Activated gamma-delta T cell treated with Interleukin-2 at 50 U/mL for 16 hours (primary cell): ENCODE results near the gene CDC73.
"Not testable (repeated sequence)": the region's sequence is repeated elsewhere in the genome, so short reads cannot be mapped to it uniquely, and the experiment has no call there.

Experiments
- DNase-seq: peaks from one replicate; pipeline ENCODE4 v3.0.0-alpha.2; 2020

CDC73 gene

DNA sequence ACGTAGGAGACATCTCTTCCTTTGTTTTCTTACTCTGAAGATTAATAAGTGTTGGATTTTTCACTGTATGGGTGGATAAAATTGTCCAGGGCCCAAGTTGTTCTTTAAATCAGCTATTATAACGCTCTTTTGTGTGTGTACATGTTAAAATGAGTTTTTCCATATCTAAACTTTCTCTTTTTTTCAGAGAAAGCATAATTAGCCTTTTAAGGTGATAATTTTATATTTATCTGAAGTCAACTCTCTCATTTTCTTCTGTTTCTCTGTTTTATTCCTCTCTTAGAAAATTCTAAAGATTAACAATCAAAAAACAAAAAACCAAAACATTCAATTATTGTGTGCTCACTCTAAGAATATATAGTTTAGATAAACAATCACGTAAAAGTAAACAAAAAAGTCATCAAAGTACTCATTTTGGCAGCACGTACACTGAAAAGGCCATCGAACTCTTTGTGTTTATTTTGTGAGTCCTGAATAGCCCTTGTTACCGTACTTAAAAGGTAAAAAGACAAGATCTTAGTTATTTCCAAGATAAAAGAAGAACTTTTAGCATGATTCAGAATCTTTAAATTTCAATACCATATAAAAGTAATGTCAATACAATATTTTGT is 7.2 kb upstream of the CDC73 start:
- DNase-seq: no peak

- no peak for DNase-seq
Observed at GRCh38 chr1:193115629-193116227, 6.1 kb upstream of the CDC73 start.

DNA sequence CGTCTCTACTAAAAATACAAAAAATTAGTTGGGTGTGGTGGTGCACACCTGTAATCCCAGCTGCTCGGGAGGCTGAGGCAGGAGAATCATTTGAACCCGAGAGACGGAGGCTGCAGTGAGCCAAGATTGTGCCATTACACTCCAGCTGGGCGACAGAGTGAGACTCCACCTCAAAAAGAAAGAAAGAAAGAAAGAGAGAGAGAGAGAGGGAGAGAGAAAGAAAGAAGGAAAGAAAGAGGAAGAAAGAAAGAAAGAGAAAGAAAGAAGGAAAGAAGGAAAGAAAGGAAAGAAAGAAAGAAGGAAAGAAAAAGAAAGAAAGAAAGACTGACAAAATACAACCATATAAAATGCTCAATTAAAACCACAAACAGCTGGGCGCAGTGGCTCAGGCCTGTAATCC is 4.7 kb upstream of the CDC73 start:
- not testable (repeated sequence) for DNase-seq

- no peak for DNase-seq
Observed at GRCh38 chr1:193118194-193118593, 3.6 kb upstream of the CDC73 start.

GRCh38 chr1:193118803-193119730 is 2.8 kb upstream of the CDC73 start:
- no peak for DNase-seq

DNA sequence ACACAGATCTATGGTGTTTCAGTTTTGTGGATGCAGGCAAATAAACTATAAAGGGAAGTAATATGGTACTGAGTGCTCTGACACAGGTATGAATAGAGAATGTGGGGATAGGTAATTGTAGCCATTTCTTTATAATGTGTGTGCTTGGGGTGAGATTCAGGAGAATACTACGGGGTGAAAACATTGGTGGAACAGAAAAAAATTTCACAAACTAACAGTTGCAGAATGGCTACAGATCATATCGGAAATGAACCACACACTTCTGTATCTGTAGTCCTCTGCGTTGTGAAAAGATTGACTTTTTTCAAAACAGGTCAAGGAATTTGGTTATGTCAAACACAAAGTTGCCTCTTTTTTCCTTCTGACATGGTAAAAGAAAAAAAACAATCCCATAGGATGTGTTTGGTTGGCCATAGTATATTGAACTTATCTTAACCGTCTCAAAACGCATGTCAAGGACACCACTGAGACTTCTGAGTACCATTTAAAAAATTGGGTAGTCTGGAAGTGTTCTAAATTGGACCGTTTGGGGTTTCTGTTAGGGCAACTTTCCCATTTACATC is 1.1 kb upstream of the CDC73 start:
- DNase-seq: no peak

DNA sequence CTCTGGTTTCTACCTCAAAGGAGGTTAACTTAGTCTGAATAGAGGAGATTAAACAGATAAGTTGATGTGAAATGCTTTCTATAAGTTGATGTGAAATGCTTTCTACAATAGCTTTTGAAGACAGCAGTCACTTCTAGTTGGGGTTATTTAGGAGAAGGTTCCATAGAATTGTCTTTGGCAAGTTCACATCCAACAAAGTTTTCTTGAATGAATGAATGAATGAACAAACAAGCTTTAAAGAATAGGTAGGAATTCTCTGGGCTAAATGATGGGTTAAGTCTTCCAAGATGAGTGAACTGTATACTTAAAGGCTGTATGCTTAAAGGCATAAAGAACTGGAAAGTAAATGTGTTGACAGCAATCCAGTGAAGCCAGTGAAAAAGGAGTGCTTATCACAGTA is 1.9 kb downstream of the CDC73 start:
- no peak for DNase-seq

DNA sequence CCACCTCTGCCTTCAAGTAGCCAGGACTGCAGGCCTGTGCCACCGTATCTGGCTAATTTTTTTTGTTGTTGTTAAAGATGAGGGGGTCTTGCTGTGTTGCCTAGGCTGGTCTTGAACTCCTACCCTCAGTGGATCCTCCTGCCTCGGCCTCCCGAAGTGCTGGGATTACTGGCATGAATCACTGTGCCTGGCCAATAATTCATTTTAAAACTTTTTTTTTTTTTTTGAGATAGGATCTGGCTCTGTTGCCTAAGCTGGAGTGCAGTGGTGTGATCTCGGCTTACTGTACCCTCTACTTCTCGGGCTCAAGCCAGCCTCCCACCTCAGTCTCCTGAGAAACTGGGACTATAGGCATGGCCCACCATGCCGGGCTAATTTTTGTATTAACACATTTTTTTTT is 3.5 kb downstream of the CDC73 start:
- no peak for DNase-seq

GRCh38 chr1:193131266-193131860 is 9.5 kb downstream of the CDC73 start:
- DNase-seq: no peak

DNA sequence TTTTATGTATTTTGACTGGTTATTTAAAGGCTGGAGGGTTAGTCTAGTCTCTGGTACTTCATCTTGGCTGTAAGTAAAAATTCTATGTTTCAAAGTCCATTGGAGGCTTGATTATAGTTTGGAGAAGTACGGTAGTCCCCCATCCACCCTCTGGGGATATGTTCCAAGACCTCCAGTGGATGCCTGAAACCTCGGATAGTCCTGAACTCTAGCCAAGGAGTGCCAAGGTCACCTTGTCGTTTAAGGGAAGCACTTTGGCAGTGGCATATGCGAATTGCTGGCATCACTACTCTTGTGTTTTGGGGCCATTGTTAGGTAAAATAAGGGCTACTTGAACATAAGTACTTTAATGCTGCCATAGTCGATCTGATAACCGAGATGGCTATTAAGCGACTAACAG is 18.4 kb downstream of the CDC73 start:
- no peak for DNase-seq

DNA sequence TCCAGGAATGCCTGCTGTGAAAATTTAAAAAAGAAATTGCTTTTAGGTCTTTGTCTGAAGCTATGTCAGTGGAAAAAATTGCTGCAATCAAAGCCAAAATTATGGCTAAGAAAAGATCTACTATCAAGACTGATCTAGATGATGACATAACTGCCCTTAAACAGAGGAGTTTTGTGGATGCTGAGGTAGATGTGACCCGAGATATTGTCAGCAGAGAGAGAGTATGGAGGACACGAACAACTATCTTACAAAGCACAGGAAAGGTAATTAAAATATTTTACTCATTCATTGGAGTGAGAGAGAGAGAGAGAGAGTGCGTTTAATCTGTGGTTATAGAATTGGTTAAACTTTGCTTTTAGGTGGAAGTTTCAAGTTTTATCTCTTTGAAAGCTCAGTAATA is 20.0 kb downstream of the CDC73 start:
- no peak for DNase-seq

- no peak for DNase-seq
Observed at GRCh38 chr1:193142409-193142808, 20.6 kb downstream of the CDC73 start.

DNA sequence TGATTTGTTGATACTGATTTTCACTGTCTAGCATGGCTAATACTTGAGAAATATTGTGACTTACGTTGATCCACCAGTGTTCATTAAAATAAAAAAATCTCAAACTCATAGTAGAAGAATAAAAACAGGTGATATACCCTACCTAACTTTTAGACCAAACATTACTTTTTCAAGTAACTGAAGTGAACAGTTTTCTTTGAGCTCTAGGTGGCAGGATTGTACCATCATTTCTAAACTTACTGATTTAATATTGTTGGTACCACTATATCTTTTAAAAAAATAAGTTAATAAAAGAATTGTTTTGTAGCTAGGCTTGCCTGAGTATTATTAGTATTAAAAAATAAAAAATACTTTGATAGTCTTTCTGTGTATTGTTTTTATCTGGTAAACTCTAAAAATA is 21.5 kb downstream of the CDC73 start:
- DNase-seq: no peak

GRCh38 chr1:193144361-193144938 is 22.6 kb downstream of the CDC73 start:
- DNase-seq: no peak

DNA sequence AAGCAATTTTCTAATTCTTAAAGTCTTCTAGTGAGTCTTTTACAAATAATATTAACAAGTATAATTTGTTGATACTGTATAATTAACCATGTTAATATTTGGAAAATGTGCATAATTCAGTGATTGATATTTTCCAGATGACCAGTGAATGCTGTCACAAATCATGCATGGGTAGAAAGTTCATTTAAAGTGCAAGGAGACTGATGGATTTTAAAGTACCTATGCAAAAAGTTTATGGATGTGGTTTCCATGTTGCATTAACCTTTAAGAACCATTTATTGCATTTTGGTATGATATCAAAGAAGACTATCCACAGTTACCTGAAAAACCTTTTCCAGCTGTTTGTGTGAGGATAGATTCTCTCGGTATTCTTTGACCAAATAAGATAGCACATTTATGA is 23.2 kb downstream of the CDC73 start:
- no peak for DNase-seq

GRCh38 chr1:193156117-193156821 is 34.4 kb downstream of the CDC73 start:
- DNase-seq: no peak

GRCh38 chr1:193156822-193157142 is 35.0 kb downstream of the CDC73 start:
- no peak for DNase-seq

GRCh38 chr1:193157360-193157759 is 35.5 kb downstream of the CDC73 start:
- no peak for DNase-seq

GRCh38 chr1:193176113-193176512 is 54.3 kb downstream of the CDC73 start:
- no peak for DNase-seq

- no peak for DNase-seq
Observed at GRCh38 chr1:193176788-193177187, 55.0 kb downstream of the CDC73 start.

- no peak for DNase-seq
Observed at GRCh38 chr1:193179094-193179493, 57.3 kb downstream of the CDC73 start.

- no peak for DNase-seq
Observed at GRCh38 chr1:193181536-193181935, 59.7 kb downstream of the CDC73 start.
